ENCODE measurements around the gene CDH4. TPM values are rescaled to one million over a fixed set of nuclear protein-coding genes. Genes with fewer than 3 reads are reported as not detected.

Gene CDH4
- total RNA-seq, 2 donors from 2014 or later, result 0.07 to 0.94 TPM

- no peaks in the 10 kb centered on the region for H3K36me3 ChIP-seq
- no peak overlapping the region for H3K27ac ChIP-seq
- no peaks in the 10 kb centered on the region for H3K27me3 ChIP-seq
- peaks cover 0 to 6% of the 10 kb centered on the region in 2 donors for H3K4me1 ChIP-seq
- TF ChIP-seq CTCF (IDR thresholded peaks at IDR 0.05), result no peak
- H3K4me3 ChIP-seq, result no peak overlapping the region
- no peak for DNase-seq (ENCODE audit: low spot score)
- no peaks in the 10 kb centered on the region for H3K9me3 ChIP-seq
These were observed 553.3 kb downstream of the CDH4 start for GRCh38 chr20:61805365-61805764.

- Histone ChIP-seq H3K9me3 (no peaks in the 10 kb centered on the region), H3K4me3 (no peak overlapping the region), H3K27ac (no peak overlapping the region), H3K36me3 (no peaks in the 10 kb centered on the region), H3K4me1 (peaks cover 0 to 6% of the 10 kb centered on the region in 2 donors), H3K27me3 (no peaks in the 10 kb centered on the region)
- no peak for DNase-seq (ENCODE audit: low spot score)
- no peak for TF ChIP-seq CTCF (IDR thresholded peaks at IDR 0.05)
These were observed 553.7 kb downstream of the CDH4 start for GRCh38 chr20:61805781-61806180.

- Histone ChIP-seq H3K36me3 (no peaks in the 10 kb centered on the region), H3K9me3 (no peaks in the 10 kb centered on the region), H3K4me1 (peaks cover 0 to 6% of the 10 kb centered on the region in 2 donors), H3K27me3 (no peaks in the 10 kb centered on the region), H3K4me3 (no peak overlapping the region), H3K27ac (no peak overlapping the region)
- no peak for TF ChIP-seq CTCF (IDR thresholded peaks at IDR 0.05)
- DNase-seq (ENCODE audit: low spot score), result no peak
These were observed 554.3 kb downstream of the CDH4 start for GRCh38 chr20:61806314-61806713.

- Histone ChIP-seq H3K27ac (no peak overlapping the region), H3K9me3 (no peaks in the 10 kb centered on the region), H3K36me3 (no peaks in the 10 kb centered on the region), H3K27me3 (no peaks in the 10 kb centered on the region), H3K4me3 (no peak overlapping the region), H3K4me1 (peaks cover 0 to 6% of the 10 kb centered on the region in 2 donors)
- no peak for TF ChIP-seq CTCF (IDR thresholded peaks at IDR 0.05)
- no peak for DNase-seq (ENCODE audit: low spot score)
These were observed 554.9 kb downstream of the CDH4 start for GRCh38 chr20:61806995-61807394.

GRCh38 chr20:61807471-61808160 lies 555.6 kb downstream of the CDH4 start:
- DNase-seq (ENCODE audit: low spot score), result no peak
- TF ChIP-seq CTCF (IDR thresholded peaks at IDR 0.05), result no peak
- H3K9me3 ChIP-seq, result no peaks in the 10 kb centered on the region
- H3K36me3 ChIP-seq, result no peaks in the 10 kb centered on the region
- H3K27ac ChIP-seq, result no peak overlapping the region
- H3K4me1 ChIP-seq, result peaks cover 0 to 6% of the 10 kb centered on the region in 2 donors
- no peak overlapping the region for H3K4me3 ChIP-seq
- no peaks in the 10 kb centered on the region for H3K27me3 ChIP-seq

GRCh38 chr20:61808447-61808846 lies 556.4 kb downstream of the CDH4 start:
- no peaks in the 10 kb centered on the region for H3K9me3 ChIP-seq
- no peaks in the 10 kb centered on the region for H3K27me3 ChIP-seq
- no peak overlapping the region for H3K27ac ChIP-seq
- no peak overlapping the region for H3K4me3 ChIP-seq
- H3K4me1 ChIP-seq, result peaks cover 0 to 5% of the 10 kb centered on the region in 2 donors
- H3K36me3 ChIP-seq, result no peaks in the 10 kb centered on the region
- no peak for TF ChIP-seq CTCF (IDR thresholded peaks at IDR 0.05)
- no peak for DNase-seq (ENCODE audit: low spot score)
